ENCODE measurements around the gene PLPP1. TPM values are rescaled to one million over a fixed set of nuclear protein-coding genes. Genes with fewer than 3 reads are reported as not detected.

PLPP1 gene
- total RNA-seq, 1 donor from 2014 or later = 23.9 TPM

- Mint-ChIP-seq H3K27ac (no peak overlapping the region), H3K9me3 (peaks cover 14% of the 10 kb centered on the region), H3K27me3 (ENCODE audit: insufficient read depth, low read depth) (no peaks in the 10 kb centered on the region), H3K36me3 (peaks cover 55% of the 10 kb centered on the region), H3K4me3 (no peak overlapping the region), H3K4me1 (no peaks in the 10 kb centered on the region)
- DNase-seq (ENCODE audit: low spot score) = no peak
- no peak overlapping the region for H3K9ac ChIP-seq
- H3K27ac ChIP-seq = no peak overlapping the region
- H2AFZ ChIP-seq (replicated peaks) = no peak overlapping the region
- no peaks in the 10 kb centered on the region for H3K79me2 ChIP-seq (ENCODE audit: low read depth)
- no peaks in the 10 kb centered on the region for H3K9me3 ChIP-seq (ENCODE audit: low read depth)
- peaks cover 25% of the 10 kb centered on the region for H3K36me3 ChIP-seq
- TF ChIP-seq CTCF (IDR thresholded peaks at IDR 0.05) = no peak
- TF ChIP-seq EZH2phosphoT487 (IDR thresholded peaks at IDR 0.05) = no peak
- TF ChIP-seq EZH2 (IDR thresholded peaks at IDR 0.05) = no peak
- H4K20me1 ChIP-seq (ENCODE audit: low read depth) = no peaks in the 10 kb centered on the region
- H3K4me3 ChIP-seq = no peak overlapping the region
- no peaks in the 10 kb centered on the region for H3K4me1 ChIP-seq
- no peaks in the 10 kb centered on the region for H3F3A ChIP-seq (ENCODE audit: low read depth)
- H3K27me3 ChIP-seq = no peaks in the 10 kb centered on the region
- H3K4me2 ChIP-seq = no peak overlapping the region
These were observed 143.1 kb downstream of the PLPP1 start for GRCh38 chr5:55391707-55392106.

- H3K27me3 Mint-ChIP-seq (ENCODE audit: insufficient read depth, low read depth) = no peaks in the 10 kb centered on the region
- no peak overlapping the region for H3K4me3 Mint-ChIP-seq
- TF ChIP-seq CTCF (IDR thresholded peaks at IDR 0.05) (no peak), EZH2phosphoT487 (IDR thresholded peaks at IDR 0.05) (no peak), EZH2 (IDR thresholded peaks at IDR 0.05) (no peak)
These were observed 146.9 kb downstream of the PLPP1 start for GRCh38 chr5:55387865-55388264.

GRCh38 chr5:55386356-55386755 lies 148.4 kb downstream of the PLPP1 start:
- peaks cover 10% of the 10 kb centered on the region for H3K79me2 ChIP-seq (ENCODE audit: low read depth)
- H3K4me1 ChIP-seq = no peaks in the 10 kb centered on the region
- DNase-seq (ENCODE audit: low spot score) = no peak
- Mint-ChIP-seq H3K9me3 (peaks cover 4% of the 10 kb centered on the region), H3K4me1 (no peaks in the 10 kb centered on the region), H3K4me3 (no peak overlapping the region), H3K27me3 (ENCODE audit: insufficient read depth, low read depth) (no peaks in the 10 kb centered on the region), H3K27ac (no peak overlapping the region), H3K36me3 (peaks cover 48% of the 10 kb centered on the region)
- no peaks in the 10 kb centered on the region for H3K9me3 ChIP-seq (ENCODE audit: low read depth)
- TF ChIP-seq EZH2phosphoT487 (IDR thresholded peaks at IDR 0.05) (no peak), CTCF (IDR thresholded peaks at IDR 0.05) (no peak), EZH2 (IDR thresholded peaks at IDR 0.05) (no peak)
- no peaks in the 10 kb centered on the region for H3K27me3 ChIP-seq
- H4K20me1 ChIP-seq (ENCODE audit: low read depth) = no peaks in the 10 kb centered on the region
- no peak overlapping the region for H3K27ac ChIP-seq
- H3K4me3 ChIP-seq = no peak overlapping the region
- no peak overlapping the region for H3K9ac ChIP-seq
- H3K4me2 ChIP-seq = no peak overlapping the region
- no peaks in the 10 kb centered on the region for H3F3A ChIP-seq (ENCODE audit: low read depth)
- H3K36me3 ChIP-seq = peaks cover 39% of the 10 kb centered on the region
- H2AFZ ChIP-seq (replicated peaks) = no peak overlapping the region

More at GRCh38 chr5:55387865-55388264, 146.9 kb downstream of the PLPP1 start:
- H3K36me3 ChIP-seq = peaks cover 36% of the 10 kb centered on the region
- H4K20me1 ChIP-seq (ENCODE audit: low read depth) = no peaks in the 10 kb centered on the region
- no peak overlapping the region for H3K27ac ChIP-seq
- no peak overlapping the region for H3K4me3 ChIP-seq
- Mint-ChIP-seq H3K9me3 (peaks cover 14% of the 10 kb centered on the region), H3K27ac (no peak overlapping the region), H3K4me1 (no peaks in the 10 kb centered on the region), H3K36me3 (peaks cover 56% of the 10 kb centered on the region)
- peaks cover 10% of the 10 kb centered on the region for H3K79me2 ChIP-seq (ENCODE audit: low read depth)
- H3K4me2 ChIP-seq = no peak overlapping the region
- H2AFZ ChIP-seq (replicated peaks) = no peak overlapping the region
- DNase-seq (ENCODE audit: low spot score) = no peak
- H3K27me3 ChIP-seq = no peaks in the 10 kb centered on the region
- H3K4me1 ChIP-seq = no peaks in the 10 kb centered on the region
- H3K9ac ChIP-seq = no peak overlapping the region
- H3K9me3 ChIP-seq (ENCODE audit: low read depth) = no peaks in the 10 kb centered on the region
- no peaks in the 10 kb centered on the region for H3F3A ChIP-seq (ENCODE audit: low read depth)
